ENCODE results near the gene KLHL17.

The KLHL17 gene

DNA sequence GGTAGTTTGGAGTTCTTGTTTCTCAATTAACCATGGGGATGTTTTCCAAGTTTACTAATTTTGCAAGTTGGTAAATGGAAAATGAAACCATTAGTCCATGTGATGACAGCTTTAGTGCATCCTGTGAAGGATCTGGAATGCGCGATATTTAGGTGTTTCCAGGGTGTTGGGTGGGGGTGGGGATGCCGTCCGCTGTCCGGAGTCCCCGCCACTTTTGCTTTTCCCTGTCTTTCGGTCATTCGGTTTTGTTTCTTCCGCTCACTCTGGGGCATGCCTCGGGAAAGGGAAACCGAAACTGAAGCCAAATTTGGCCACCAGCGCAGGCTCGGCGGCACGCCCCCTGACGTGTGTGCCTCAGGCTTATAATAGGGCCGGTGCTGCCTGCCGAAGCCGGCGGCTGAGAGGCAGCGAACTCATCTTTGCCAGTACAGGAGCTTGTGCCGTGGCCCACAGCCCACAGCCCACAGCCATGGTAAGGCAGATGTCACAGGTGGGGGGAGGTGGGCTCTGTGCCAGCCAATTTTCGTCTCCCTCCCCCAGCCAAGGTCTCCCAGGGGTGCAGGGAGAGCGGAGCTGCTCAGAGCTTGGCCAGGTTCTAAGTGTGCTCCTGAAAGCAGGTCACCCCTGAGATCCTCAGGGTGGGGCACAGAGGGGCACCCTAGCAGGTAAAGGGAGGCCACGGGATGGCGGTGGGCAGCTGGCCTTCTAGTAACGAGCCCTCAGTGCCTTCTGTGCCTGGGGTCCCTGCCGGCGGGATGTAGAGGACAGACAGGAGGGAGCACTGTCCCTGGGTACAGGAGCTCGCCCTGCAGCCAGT, 52.9 kb downstream of the KLHL17 start, which contains the start of gene ISG15:
Gene ISG15, plus strand, starts transcription at position 393 of the 817 bp plus-strand sequence. Its CDS starts 77 bp downstream, at position 470.
- Histone ChIP-seq H3K4me3 (ENCODE audit: insufficient read depth, low read depth, low read length) (peak within 1 kb of the TSS; percentile 61), H3K36me3 (ENCODE audit: control insufficient read depth, insufficient read depth, low read length) (no peaks in the 10 kb centered on the region), H3K4me1 (ENCODE audit: control insufficient read depth, insufficient read depth, low read length) (peaks cover 23% of the 10 kb centered on the region), H3K27me3 (ENCODE audit: control insufficient read depth, insufficient read depth, low read length, poor library complexity, severe bottlenecking) (no peaks in the 10 kb centered on the region), H3K9me3 (ENCODE audit: control insufficient read depth, low read length) (no peaks in the 10 kb centered on the region), H3K27ac (ENCODE audit: insufficient read depth, low read depth, low read length, poor library complexity, severe bottlenecking) (peak within 1 kb of the TSS; percentile 62)
- WGBS, 2 experiments: 9% methylated on average over 30 of the region's 30 CpGs

DNA sequence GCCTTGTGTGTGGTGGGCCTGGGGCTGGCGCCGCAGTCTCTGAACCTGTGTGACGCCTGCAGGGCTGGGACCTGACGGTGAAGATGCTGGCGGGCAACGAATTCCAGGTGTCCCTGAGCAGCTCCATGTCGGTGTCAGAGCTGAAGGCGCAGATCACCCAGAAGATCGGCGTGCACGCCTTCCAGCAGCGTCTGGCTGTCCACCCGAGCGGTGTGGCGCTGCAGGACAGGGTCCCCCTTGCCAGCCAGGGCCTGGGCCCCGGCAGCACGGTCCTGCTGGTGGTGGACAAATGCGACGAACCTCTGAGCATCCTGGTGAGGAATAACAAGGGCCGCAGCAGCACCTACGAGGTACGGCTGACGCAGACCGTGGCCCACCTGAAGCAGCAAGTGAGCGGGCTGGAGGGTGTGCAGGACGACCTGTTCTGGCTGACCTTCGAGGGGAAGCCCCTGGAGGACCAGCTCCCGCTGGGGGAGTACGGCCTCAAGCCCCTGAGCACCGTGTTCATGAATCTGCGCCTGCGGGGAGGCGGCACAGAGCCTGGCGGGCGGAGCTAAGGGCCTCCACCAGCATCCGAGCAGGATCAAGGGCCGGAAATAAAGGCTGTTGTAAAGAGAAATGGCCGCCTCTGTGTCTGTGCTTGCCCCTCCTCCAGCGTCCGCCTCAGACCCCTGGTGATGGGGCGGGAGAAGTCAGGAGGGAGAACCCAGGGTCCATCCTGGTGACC, 53.7 kb downstream of the KLHL17 start:
- H3K36me3 ChIP-seq (ENCODE audit: control insufficient read depth, insufficient read depth, low read length): no peaks in the 10 kb centered on the region
- no peaks in the 10 kb centered on the region for H3K27me3 ChIP-seq (ENCODE audit: control insufficient read depth, insufficient read depth, low read length, poor library complexity, severe bottlenecking)
- 55 to 57% methylated on average over 41 of the region's 41 CpGs for WGBS, 2 experiments
- no peaks in the 10 kb centered on the region for H3K9me3 ChIP-seq (ENCODE audit: control insufficient read depth, low read length)
- no peak overlapping the region for H3K27ac ChIP-seq (ENCODE audit: insufficient read depth, low read depth, low read length, poor library complexity, severe bottlenecking)
- peaks cover 23% of the 10 kb centered on the region for H3K4me1 ChIP-seq (ENCODE audit: control insufficient read depth, insufficient read depth, low read length)
- H3K4me3 ChIP-seq (ENCODE audit: insufficient read depth, low read depth, low read length): peak overlapping the region; percentile 61

DNA sequence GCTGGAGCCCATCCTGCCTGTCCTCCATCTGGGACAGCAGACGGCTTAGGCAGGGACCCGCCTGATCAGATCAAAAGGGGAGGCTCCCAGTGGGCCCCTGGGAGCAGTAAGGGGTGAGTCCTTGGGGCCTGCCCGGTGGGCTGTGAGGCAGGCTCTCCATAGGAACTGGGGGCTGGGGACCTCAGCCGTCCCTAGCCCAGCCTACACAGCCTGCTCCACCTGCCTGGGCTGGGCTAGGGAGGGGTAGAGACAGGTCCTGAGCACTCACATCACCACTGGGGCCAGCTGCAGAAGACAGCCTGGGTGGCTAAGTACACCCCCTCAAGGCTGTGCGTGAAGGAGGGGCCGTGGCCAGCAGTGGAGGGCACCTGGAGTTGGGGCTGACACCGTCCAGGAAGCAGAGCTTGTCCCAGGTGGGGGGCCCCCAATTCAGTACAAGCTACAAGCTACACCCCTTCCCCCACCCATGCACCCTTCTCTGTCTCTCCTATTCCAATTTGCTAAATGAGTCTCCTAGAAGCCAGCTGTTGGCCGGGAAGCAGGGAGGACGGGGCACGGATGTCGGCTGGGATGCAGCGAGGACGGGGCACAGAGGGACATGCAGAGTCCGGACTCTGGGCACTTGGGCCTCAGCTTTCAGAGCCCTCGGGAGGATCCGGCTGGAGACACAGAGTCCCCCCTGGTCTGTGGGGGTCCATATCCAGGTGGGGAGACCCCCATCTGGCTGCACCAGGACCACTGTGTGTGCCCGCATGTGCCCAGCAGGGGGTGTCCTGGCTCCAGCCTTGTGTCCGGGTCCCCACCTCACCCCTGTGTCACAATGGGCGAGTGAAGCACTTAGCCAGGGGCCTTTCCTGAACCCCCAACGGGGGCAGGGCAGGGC, 54.7 kb downstream of the KLHL17 start:
- H3K4me1 ChIP-seq (ENCODE audit: control insufficient read depth, insufficient read depth, low read length): peaks cover 23% of the 10 kb centered on the region
- H3K36me3 ChIP-seq (ENCODE audit: control insufficient read depth, insufficient read depth, low read length): no peaks in the 10 kb centered on the region
- no peaks in the 10 kb centered on the region for H3K9me3 ChIP-seq (ENCODE audit: control insufficient read depth, low read length)
- H3K27me3 ChIP-seq (ENCODE audit: control insufficient read depth, insufficient read depth, low read length, poor library complexity, severe bottlenecking): no peaks in the 10 kb centered on the region
- no peak overlapping the region for H3K27ac ChIP-seq (ENCODE audit: insufficient read depth, low read depth, low read length, poor library complexity, severe bottlenecking)
- H3K4me3 ChIP-seq (ENCODE audit: insufficient read depth, low read depth, low read length): peak overlapping the region; percentile 61
- WGBS, 2 experiments: 77% methylated on average over 20 of the region's 20 CpGs

All from ectodermal cell (in vitro differentiated cells).